Dendritic cell treated with granulocyte-macrophage colony-stimulating factor and Interleukin-4, amounts not matched to agents 40 ng/mL and 50 ng/mL, for 4 days (primary cell): ENCODE results near the gene ADCYAP1R1.

ENCODE experiments used
- H3K27ac Mint-ChIP-seq: one replicate; pipeline ENCODE4 v1.8.0; 2022; ENCODE audit warnings: mild to moderate bottlenecking, mixed read lengths
- H3K27me3 Mint-ChIP-seq: one replicate; pipeline ENCODE4 v1.8.0; 2022; ENCODE audit warnings: mild to moderate bottlenecking, mixed read lengths
- H3K36me3 Mint-ChIP-seq: one replicate; pipeline ENCODE4 v1.8.0; 2022; ENCODE audit warnings: low read depth, mixed read lengths
- H3K4me1 Mint-ChIP-seq: one replicate; pipeline ENCODE4 v1.8.0; 2022; ENCODE audit warnings: low read depth, mixed read lengths
- H3K4me3 Mint-ChIP-seq: one replicate; pipeline ENCODE4 v1.8.0; 2022; ENCODE audit warnings: mild to moderate bottlenecking, moderate library complexity, mixed read lengths
- H3K9me3 Mint-ChIP-seq: one replicate; pipeline ENCODE4 v1.8.0; 2022; ENCODE audit warnings: mixed read lengths
- intact Hi-C: fragments of 100-400 bp; cut with micrococcal nuclease; formaldehyde crosslinking; loops from one replicate; pipeline ENCODE4 v1.15.0; 2022

Gene ADCYAP1R1

GRCh38 chr7:31106303-31107105 lies 54.4 kb downstream of the ADCYAP1R1 start:
- no peaks in the 10 kb centered on the region for H3K4me1 Mint-ChIP-seq
- intact Hi-C loops, result no loop called here
- H3K27ac Mint-ChIP-seq, result no peak overlapping the region
- no peaks in the 10 kb centered on the region for H3K36me3 Mint-ChIP-seq
- no peaks in the 10 kb centered on the region for H3K27me3 Mint-ChIP-seq
- H3K9me3 Mint-ChIP-seq, result no peaks in the 10 kb centered on the region
- no peak overlapping the region for H3K4me3 Mint-ChIP-seq

- Mint-ChIP-seq H3K9me3 (no peaks in the 10 kb centered on the region), H3K4me3 (no peak overlapping the region), H3K4me1 (no peaks in the 10 kb centered on the region), H3K27me3 (no peaks in the 10 kb centered on the region), H3K27ac (no peak overlapping the region), H3K36me3 (no peaks in the 10 kb centered on the region)
- intact Hi-C loops, result no loop called here
Observed at GRCh38 chr7:31107106-31108090, 55.3 kb downstream of the ADCYAP1R1 start.

GRCh38 chr7:31108097-31108657 lies 56.1 kb downstream of the ADCYAP1R1 start:
- intact Hi-C loops, result no loop called here
- no peaks in the 10 kb centered on the region for H3K4me1 Mint-ChIP-seq
- H3K9me3 Mint-ChIP-seq, result no peaks in the 10 kb centered on the region
- H3K27ac Mint-ChIP-seq, result no peak overlapping the region
- H3K36me3 Mint-ChIP-seq, result no peaks in the 10 kb centered on the region
- no peak overlapping the region for H3K4me3 Mint-ChIP-seq
- no peaks in the 10 kb centered on the region for H3K27me3 Mint-ChIP-seq

- no peaks in the 10 kb centered on the region for H3K36me3 Mint-ChIP-seq
- H3K4me1 Mint-ChIP-seq, result no peaks in the 10 kb centered on the region
- H3K9me3 Mint-ChIP-seq, result no peaks in the 10 kb centered on the region
- no peak overlapping the region for H3K27ac Mint-ChIP-seq
- intact Hi-C loops, result no loop called here
- H3K27me3 Mint-ChIP-seq, result no peaks in the 10 kb centered on the region
- no peak overlapping the region for H3K4me3 Mint-ChIP-seq
Observed at GRCh38 chr7:31109751-31110150, 57.6 kb downstream of the ADCYAP1R1 start.

GRCh38 chr7:31110331-31111108 lies 58.4 kb downstream of the ADCYAP1R1 start:
- no peak overlapping the region for H3K4me3 Mint-ChIP-seq
- no peaks in the 10 kb centered on the region for H3K9me3 Mint-ChIP-seq
- H3K4me1 Mint-ChIP-seq, result no peaks in the 10 kb centered on the region
- intact Hi-C loops, result no loop called here
- no peaks in the 10 kb centered on the region for H3K36me3 Mint-ChIP-seq
- H3K27ac Mint-ChIP-seq, result no peak overlapping the region
- H3K27me3 Mint-ChIP-seq, result no peaks in the 10 kb centered on the region

GRCh38 chr7:31111109-31111451 lies 59.0 kb downstream of the ADCYAP1R1 start:
- H3K36me3 Mint-ChIP-seq, result no peaks in the 10 kb centered on the region
- intact Hi-C loops, result no loop called here
- H3K9me3 Mint-ChIP-seq, result no peaks in the 10 kb centered on the region
- no peak overlapping the region for H3K4me3 Mint-ChIP-seq
- no peaks in the 10 kb centered on the region for H3K4me1 Mint-ChIP-seq
- no peak overlapping the region for H3K27ac Mint-ChIP-seq
- H3K27me3 Mint-ChIP-seq, result no peaks in the 10 kb centered on the region

- Mint-ChIP-seq H3K36me3 (no peaks in the 10 kb centered on the region), H3K9me3 (no peaks in the 10 kb centered on the region), H3K27me3 (no peaks in the 10 kb centered on the region), H3K4me3 (no peak overlapping the region), H3K27ac (no peak overlapping the region), H3K4me1 (no peaks in the 10 kb centered on the region)
- intact Hi-C loops, result no loop called here
Observed at GRCh38 chr7:31113660-31114059, 61.6 kb downstream of the ADCYAP1R1 start.

- no peak overlapping the region for H3K4me3 Mint-ChIP-seq
- no peaks in the 10 kb centered on the region for H3K9me3 Mint-ChIP-seq
- intact Hi-C loops, result no loop called here
- peaks cover 1% of the 10 kb centered on the region for H3K27me3 Mint-ChIP-seq
- H3K36me3 Mint-ChIP-seq, result no peaks in the 10 kb centered on the region
- H3K27ac Mint-ChIP-seq, result no peak overlapping the region
- no peaks in the 10 kb centered on the region for H3K4me1 Mint-ChIP-seq
Observed at GRCh38 chr7:31114593-31115343, 62.7 kb downstream of the ADCYAP1R1 start.

- intact Hi-C loops, result no loop called here
- H3K27me3 Mint-ChIP-seq, result peaks cover 4% of the 10 kb centered on the region
- H3K4me3 Mint-ChIP-seq, result no peak overlapping the region
- no peak overlapping the region for H3K27ac Mint-ChIP-seq
- no peaks in the 10 kb centered on the region for H3K4me1 Mint-ChIP-seq
- H3K9me3 Mint-ChIP-seq, result no peaks in the 10 kb centered on the region
- no peaks in the 10 kb centered on the region for H3K36me3 Mint-ChIP-seq
Observed at GRCh38 chr7:31116615-31117014, 64.5 kb downstream of the ADCYAP1R1 start.

- peaks cover 3% of the 10 kb centered on the region for H3K4me1 Mint-ChIP-seq
- intact Hi-C loops, result no loop called here
- H3K4me3 Mint-ChIP-seq, result no peak overlapping the region
- H3K27me3 Mint-ChIP-seq, result peaks cover 4% of the 10 kb centered on the region
- H3K36me3 Mint-ChIP-seq, result no peaks in the 10 kb centered on the region
- no peak overlapping the region for H3K27ac Mint-ChIP-seq
- H3K9me3 Mint-ChIP-seq, result no peaks in the 10 kb centered on the region
Observed at GRCh38 chr7:31119249-31119648, 67.1 kb downstream of the ADCYAP1R1 start.

GRCh38 chr7:31120800-31121513 lies 68.8 kb downstream of the ADCYAP1R1 start:
- Mint-ChIP-seq H3K36me3 (no peaks in the 10 kb centered on the region), H3K4me3 (no peak overlapping the region), H3K27me3 (peaks cover 4% of the 10 kb centered on the region), H3K9me3 (no peaks in the 10 kb centered on the region), H3K4me1 (peaks cover 3% of the 10 kb centered on the region), H3K27ac (no peak overlapping the region)
- intact Hi-C loops, result no loop called here

GRCh38 chr7:31121601-31122000 lies 69.5 kb downstream of the ADCYAP1R1 start:
- Mint-ChIP-seq H3K9me3 (no peaks in the 10 kb centered on the region), H3K36me3 (no peaks in the 10 kb centered on the region), H3K4me1 (peaks cover 3% of the 10 kb centered on the region), H3K27me3 (peaks cover 4% of the 10 kb centered on the region), H3K27ac (no peak overlapping the region), H3K4me3 (no peak overlapping the region)
- intact Hi-C loops, result no loop called here
